ENCODE measurements around the gene KCNK6. TPM values are rescaled to one million over a fixed set of nuclear protein-coding genes. Genes with fewer than 3 reads are reported as not detected.

The KCNK6 gene
- total and polyA plus RNA-seq, 10 of the 15 experiments (the other 5 are each of a cell fraction or from before 2014, with no cell fraction given) = 0.04 to 1.4 (median 1.1) TPM

GRCh38 chr19:38374332-38375097 lies 54.9 kb downstream of the KCNK6 start, which contains the start of gene PSMD8 (continued):
- TF ChIP-seq, protein P1, sequence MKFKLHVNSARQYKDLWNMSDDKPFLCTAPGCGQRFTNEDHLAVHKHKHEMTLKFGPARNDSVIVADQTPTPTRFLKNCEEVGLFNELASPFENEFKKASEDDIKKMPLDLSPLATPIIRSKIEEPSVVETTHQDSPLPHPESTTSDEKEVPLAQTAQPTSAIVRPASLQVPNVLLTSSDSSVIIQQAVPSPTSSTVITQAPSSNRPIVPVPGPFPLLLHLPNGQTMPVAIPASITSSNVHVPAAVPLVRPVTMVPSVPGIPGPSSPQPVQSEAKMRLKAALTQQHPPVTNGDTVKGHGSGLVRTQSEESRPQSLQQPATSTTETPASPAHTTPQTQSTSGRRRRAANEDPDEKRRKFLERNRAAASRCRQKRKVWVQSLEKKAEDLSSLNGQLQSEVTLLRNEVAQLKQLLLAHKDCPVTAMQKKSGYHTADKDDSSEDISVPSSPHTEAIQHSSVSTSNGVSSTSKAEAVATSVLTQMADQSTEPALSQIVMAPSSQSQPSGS (IDR thresholded peaks at IDR 0.05; ENCODE audit: low read length) = no peak
- TF ChIP-seq ZBTB33 (IDR thresholded peaks at IDR 0.05) (no peak), LARP7 (IDR thresholded peaks at IDR 0.05) (peak; percentile 96), RAD21 (IDR thresholded peaks at IDR 0.05; ENCODE audit: insufficient read depth, low read depth, low read length) (no peak), SREBF1 (IDR thresholded peaks at IDR 0.05; ENCODE audit: low read length) (no peak), NFYA (IDR thresholded peaks at IDR 0.05; ENCODE audit: borderline replicate concordance, low read depth, low read length) (no peak), RELB (IDR thresholded peaks at IDR 0.05; ENCODE audit: low read depth) (peak; percentile 45), E4F1 (IDR thresholded peaks at IDR 0.05; ENCODE audit: borderline replicate concordance, partially characterized antibody) (peak; percentile 98)
- TF ChIP-seq, protein P2, sequence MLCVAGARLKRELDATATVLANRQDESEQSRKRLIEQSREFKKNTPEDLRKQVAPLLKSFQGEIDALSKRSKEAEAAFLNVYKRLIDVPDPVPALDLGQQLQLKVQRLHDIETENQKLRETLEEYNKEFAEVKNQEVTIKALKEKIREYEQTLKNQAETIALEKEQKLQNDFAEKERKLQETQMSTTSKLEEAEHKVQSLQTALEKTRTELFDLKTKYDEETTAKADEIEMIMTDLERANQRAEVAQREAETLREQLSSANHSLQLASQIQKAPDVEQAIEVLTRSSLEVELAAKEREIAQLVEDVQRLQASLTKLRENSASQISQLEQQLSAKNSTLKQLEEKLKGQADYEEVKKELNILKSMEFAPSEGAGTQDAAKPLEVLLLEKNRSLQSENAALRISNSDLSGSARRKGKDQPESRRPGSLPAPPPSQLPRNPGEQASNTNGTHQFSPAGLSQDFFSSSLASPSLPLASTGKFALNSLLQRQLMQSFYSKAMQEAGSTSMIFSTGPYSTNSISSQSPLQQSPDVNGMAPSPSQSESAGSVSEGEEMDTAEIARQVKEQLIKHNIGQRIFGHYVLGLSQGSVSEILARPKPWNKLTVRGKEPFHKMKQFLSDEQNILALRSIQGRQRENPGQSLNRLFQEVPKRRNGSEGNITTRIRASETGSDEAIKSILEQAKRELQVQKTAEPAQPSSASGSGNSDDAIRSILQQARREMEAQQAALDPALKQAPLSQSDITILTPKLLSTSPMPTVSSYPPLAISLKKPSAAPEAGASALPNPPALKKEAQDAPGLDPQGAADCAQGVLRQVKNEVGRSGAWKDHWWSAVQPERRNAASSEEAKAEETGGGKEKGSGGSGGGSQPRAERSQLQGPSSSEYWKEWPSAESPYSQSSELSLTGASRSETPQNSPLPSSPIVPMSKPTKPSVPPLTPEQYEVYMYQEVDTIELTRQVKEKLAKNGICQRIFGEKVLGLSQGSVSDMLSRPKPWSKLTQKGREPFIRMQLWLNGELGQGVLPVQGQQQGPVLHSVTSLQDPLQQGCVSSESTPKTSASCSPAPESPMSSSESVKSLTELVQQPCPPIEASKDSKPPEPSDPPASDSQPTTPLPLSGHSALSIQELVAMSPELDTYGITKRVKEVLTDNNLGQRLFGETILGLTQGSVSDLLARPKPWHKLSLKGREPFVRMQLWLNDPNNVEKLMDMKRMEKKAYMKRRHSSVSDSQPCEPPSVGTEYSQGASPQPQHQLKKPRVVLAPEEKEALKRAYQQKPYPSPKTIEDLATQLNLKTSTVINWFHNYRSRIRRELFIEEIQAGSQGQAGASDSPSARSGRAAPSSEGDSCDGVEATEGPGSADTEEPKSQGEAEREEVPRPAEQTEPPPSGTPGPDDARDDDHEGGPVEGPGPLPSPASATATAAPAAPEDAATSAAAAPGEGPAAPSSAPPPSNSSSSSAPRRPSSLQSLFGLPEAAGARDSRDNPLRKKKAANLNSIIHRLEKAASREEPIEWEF (IDR thresholded peaks at IDR 0.05; ENCODE audit: insufficient replicate concordance, low read depth, low read length) = no peak
- TF ChIP-seq, protein P3, sequence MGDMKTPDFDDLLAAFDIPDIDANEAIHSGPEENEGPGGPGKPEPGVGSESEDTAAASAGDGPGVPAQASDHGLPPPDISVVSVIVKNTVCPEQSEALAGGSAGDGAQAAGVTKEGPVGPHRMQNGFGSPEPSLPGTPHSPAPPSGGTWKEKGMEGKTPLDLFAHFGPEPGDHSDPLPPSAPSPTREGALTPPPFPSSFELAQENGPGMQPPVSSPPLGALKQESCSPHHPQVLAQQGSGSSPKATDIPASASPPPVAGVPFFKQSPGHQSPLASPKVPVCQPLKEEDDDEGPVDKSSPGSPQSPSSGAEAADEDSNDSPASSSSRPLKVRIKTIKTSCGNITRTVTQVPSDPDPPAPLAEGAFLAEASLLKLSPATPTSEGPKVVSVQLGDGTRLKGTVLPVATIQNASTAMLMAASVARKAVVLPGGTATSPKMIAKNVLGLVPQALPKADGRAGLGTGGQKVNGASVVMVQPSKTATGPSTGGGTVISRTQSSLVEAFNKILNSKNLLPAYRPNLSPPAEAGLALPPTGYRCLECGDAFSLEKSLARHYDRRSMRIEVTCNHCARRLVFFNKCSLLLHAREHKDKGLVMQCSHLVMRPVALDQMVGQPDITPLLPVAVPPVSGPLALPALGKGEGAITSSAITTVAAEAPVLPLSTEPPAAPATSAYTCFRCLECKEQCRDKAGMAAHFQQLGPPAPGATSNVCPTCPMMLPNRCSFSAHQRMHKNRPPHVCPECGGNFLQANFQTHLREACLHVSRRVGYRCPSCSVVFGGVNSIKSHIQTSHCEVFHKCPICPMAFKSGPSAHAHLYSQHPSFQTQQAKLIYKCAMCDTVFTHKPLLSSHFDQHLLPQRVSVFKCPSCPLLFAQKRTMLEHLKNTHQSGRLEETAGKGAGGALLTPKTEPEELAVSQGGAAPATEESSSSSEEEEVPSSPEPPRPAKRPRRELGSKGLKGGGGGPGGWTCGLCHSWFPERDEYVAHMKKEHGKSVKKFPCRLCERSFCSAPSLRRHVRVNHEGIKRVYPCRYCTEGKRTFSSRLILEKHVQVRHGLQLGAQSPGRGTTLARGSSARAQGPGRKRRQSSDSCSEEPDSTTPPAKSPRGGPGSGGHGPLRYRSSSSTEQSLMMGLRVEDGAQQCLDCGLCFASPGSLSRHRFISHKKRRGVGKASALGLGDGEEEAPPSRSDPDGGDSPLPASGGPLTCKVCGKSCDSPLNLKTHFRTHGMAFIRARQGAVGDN (IDR thresholded peaks at IDR 0.05) = peak; percentile 67
